Activated T-helper 1 cell treated with anti-CD3 and anti-CD28 coated beads, Interleukin-2, amount 50 U/mL, for 16 hours (primary cell): ENCODE data around the gene SAMD14.

Experiments
- DNase-seq, 2 donors: peaks; one replicate each; pipeline ENCODE4 v3.0.0-alpha.2; 2020; ENCODE audit warnings: low read depth in 1 of 2, low spot score in 1 of 2

The SAMD14 gene

DNA sequence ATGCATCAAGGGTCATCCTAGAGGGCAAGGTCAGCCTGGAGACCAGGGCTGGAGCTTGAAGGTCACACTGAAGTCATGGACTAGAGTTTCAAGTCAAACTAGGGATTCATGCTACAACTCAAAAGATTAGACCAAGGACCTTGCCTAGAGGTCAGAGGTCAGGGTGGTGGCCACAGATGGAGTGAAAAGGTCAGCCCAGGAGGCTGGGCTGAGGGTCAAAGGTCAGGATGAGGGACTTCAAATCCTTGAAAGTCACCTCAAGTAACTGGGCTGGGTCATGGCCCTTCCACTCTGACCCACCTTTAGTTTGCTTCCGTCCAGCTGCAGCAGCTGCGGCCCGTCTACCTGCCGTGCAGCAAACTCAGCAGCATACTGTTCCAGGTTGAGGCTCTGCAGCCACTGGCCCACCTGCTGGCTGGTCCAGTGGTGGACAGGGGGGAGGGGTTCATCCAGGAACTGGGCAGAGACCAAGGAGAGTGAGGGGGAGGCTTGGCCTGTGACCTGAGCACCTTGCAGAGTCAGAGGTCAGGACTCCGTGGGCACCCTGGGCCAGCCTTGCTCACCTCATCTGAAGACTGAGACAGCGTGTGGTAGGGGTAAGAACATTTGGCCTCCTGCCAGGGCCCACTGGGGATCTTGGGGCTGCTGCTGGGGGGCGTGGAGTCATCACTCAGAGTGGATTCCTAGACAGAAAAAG lies 16.2 kb downstream of the SAMD14 start:
- no peak for DNase-seq

GRCh38 chr17:50112694-50113093 lies 17.3 kb downstream of the SAMD14 start:
- DNase-seq: no peak

- no peak for DNase-seq
These were observed 18.0 kb downstream of the SAMD14 start for GRCh38 chr17:50111673-50112655.

DNA sequence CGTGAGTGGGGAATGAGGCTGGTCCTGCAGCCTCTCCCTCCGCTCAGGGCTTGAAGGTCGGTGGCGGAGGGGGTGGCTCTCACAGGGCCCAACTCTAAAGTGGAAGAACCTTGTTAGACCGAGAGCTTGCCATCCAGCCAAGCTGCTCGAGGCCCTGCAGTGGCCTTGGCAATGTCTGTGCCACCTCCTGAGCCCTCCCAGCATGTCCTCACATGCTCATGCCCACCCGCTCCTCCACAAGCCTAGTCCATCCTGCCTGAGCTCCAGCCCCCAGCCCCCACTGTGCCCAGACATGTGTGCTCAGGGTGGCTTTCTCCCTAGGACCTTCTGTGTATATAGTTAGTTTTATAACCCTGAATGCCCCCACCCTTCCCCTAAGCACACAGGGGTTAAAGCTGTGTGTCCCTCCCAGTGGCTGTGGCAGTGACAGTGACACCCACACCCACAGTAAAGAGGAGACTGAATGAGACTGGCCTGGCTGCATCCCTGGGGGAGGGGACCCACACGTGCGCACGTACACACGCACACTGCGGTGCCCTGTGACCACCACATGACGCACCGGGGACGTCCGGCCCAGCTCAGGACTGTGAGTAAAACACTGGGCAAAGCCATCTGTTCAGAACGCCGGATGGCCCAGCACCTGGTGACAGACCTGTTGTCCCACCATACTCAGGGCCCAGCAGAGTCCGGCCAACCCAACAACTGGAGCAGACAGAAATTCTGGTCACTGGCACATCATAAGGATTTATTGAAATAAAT lies 19.2 kb downstream of the SAMD14 start:
- DNase-seq: no peak

GRCh38 chr17:50109785-50110184 lies 20.2 kb downstream of the SAMD14 start:
- DNase-seq: no peak

DNA sequence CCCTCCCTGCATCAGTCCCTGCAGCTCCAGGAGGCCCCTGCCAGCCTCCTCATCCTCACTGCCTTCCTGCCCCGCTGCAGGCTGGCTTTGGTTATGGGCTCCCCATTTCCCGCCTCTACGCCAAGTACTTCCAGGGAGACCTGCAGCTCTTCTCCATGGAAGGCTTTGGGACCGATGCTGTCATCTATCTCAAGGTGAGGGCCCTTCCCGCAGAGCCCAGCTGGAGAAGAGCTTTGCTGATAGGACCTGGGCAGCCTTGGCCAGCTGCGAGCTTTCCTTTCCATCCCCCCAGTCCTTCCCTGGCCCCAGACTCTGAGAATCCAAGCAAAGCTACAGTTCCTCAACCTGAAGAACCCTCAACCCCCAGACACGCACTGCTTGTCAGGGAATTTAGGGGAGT lies 20.8 kb downstream of the SAMD14 start:
- no peak for DNase-seq

DNA sequence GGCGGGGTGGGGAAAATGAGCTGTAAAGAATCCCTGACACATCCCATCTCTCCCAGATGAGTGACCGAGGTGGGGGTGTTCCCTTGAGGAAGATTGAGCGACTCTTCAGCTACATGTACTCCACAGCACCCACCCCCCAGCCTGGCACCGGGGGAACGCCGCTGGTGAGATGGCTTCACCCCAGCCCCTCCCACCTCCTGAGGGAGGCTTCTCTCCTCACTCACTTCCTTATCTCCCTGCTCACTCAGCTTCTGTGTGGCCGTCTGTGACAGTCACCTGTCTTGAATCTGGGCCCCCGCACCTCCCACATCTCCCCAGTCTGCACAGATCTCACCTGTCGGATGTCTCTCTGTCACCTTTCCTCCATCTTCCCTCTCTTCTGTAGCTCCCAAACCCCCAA lies 21.4 kb downstream of the SAMD14 start:
- no peak for DNase-seq

GRCh38 chr17:50107790-50108414 lies 22.1 kb downstream of the SAMD14 start:
- DNase-seq: no peak

- DNase-seq: no peak
These were observed 23.4 kb downstream of the SAMD14 start for GRCh38 chr17:50106393-50107131.

GRCh38 chr17:50105811-50106210 lies 24.1 kb downstream of the SAMD14 start:
- DNase-seq: no peak

- no peak for DNase-seq
These were observed 26.0 kb downstream of the SAMD14 start for GRCh38 chr17:50103941-50104340.

DNA sequence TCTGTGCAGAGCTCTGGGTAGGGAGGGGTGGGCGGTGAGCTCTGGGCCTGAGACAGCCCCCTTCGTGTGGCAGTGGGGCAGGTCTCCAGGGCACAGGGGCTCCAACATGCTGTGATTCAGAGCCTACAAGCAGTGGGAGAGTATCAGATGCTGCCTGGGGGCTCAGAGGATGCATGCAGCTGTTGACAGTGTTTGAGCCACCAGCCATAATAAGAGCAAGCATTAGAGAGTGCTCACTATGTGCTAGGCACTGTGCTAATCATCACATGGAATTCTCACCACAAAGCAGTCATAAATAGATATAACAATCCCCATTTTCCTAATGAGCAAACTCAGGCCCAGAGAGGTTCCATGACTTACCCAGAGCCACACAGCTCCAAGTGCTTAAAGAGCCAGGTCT lies 26.7 kb downstream of the SAMD14 start:
- no peak for DNase-seq

DNA sequence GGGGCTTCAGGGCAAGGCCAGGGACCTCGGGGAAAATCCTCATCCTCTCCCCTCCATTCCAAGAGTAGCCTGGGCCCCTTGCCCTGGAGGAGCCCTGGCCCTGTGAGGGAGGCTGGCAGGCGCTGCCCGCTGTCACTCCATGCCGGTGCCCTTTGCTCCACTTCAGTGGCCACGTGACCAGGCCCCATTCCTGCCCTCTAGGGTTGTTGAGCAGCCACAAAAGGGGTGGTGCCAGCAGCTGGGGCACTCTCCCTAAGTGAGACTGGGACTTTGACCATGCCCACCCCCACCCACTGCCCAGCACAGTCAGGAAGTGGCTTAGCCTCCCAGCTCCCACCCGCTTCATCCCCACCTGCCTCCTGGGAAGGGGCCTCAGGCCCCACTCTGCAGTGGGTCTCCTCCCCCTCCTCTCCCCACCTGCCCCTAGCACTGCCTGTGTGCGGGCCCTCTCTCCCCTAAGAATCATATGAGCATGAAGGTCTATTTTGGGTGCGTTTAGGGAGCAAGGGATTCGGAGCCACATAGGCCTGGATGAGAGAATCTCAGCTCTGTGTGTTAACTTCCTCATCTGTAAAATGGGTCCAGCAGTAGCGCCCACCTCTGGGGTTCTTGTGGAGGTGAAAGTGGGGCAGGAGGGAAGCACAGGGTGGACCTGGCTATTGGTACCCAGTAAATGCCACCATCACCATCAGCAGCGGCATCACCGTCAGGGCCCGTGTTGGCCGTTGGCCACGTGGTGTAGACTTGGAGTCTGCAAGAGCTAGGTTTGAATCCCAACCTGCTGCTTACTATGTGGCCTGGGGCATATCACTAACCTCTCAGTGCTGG lies 27.6 kb downstream of the SAMD14 start:
- DNase-seq: no peak

DNA sequence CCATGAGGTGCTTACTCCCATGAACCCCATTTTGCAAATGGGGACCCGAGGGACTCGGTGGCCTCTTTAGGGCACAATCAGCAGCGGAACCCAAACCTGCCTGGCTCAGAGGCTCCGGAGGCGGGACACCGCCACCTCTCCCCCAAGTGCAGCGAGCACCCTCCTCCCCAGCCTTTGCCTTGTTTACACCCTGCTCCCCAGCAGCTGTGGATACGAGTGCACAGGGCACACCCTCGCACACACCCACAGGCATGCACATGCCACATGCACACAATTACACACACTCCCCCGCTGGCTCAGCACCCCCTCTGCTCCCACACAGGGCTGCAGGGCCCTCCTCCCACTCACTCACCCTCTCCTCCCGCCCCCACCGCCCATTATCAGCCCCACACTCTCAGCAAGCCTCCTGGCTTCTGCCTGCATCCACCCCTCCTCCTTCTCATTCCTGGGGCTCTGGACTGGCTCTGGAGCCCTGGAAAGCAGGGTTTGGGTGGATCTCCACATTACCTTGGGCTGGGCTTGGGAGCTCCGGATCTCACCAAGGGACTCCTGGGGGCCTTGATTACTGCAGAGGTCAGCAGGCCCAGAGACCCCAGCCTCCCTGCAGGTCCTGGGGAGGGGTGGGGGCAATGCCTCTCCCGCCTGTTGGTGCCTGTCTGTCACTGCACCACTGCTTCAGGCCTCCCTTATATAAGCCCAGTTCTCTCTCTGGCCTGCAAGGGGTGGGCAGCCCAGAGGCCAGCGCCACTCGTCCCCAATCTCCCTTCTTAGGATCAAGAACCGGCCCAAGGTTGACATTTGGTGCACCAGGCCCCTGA lies 28.4 kb downstream of the SAMD14 start:
- no peak for DNase-seq

DNA sequence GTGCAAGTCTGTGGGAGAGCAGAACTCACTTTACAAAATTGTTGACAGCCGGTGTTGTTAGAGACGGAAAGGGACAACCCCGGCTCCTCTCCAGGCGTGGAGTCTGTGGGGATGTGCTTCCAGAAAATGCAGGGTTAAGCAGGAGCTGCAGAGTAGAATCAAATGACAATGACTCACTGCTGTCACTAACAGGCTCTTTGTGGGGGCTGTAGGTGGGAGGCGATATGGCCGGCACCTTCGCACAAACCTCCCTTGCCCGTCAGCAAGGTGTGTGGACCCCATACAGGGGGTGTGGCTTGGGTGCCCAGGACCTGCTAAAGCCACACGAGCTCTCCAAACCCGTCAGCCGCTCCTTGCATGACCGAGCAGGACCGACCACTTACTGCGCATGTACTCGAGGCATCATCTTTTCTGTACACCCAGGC lies 29.0 kb downstream of the SAMD14 start:
- DNase-seq: no peak

- DNase-seq: no peak
These were observed 29.5 kb downstream of the SAMD14 start for GRCh38 chr17:50100480-50100883.

DNA sequence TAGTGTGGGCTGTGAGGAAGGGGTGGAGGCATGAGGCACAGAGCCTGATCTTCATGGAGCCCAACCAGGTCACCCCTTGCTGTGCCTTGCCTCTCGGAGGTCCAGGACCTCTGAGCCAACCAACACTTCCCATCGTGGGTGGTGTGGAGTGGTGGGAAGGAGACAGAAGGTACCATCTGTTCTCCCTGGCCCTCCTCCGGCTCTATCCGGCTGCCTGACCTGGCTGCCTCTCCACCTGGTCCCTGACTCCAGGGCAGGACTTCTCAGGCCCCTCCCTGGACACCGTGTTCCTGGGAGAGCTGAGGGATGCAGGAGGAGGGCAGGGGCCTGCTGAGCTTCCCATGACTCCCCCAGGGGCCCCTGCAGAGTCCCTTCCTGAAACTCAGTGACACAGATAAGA lies 31.0 kb downstream of the SAMD14 start:
- DNase-seq: no peak

- no peak for DNase-seq
These were observed 31.4 kb downstream of the SAMD14 start for GRCh38 chr17:50098583-50098982.

GRCh38 chr17:50097926-50098325 lies 32.0 kb downstream of the SAMD14 start:
- no peak for DNase-seq
